Measurements from ENCODE around the gene PDE11A.
A peak's percentile ranks its signal among the peaks of the same experiment; 100 is the strongest.

PDE11A gene

DNA sequence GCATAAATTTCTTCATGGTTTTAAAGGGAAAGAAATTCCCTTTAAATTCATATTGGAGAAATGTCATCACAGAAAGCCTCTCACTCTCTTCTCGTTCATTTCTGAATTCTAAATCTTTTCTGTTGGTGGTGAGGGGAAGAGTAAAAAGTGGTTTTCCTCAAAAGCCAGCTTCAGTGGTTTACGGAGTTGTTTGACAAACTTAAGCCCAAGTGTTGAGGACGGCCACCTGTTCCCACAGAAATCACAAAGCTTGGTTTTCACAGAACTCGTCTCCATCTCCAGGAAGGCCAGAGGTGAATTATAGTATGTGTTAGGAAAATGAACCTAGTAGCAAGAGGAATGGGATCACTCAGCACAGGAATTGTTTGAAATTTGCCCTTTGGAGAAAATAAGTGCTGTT, 316.2 kb downstream of the PDE11A start:
- DNase-seq = no peak

GRCh38 chr2:177754492-177754873, 318.1 kb downstream of the PDE11A start:
- DNase-seq = no peak

DNA sequence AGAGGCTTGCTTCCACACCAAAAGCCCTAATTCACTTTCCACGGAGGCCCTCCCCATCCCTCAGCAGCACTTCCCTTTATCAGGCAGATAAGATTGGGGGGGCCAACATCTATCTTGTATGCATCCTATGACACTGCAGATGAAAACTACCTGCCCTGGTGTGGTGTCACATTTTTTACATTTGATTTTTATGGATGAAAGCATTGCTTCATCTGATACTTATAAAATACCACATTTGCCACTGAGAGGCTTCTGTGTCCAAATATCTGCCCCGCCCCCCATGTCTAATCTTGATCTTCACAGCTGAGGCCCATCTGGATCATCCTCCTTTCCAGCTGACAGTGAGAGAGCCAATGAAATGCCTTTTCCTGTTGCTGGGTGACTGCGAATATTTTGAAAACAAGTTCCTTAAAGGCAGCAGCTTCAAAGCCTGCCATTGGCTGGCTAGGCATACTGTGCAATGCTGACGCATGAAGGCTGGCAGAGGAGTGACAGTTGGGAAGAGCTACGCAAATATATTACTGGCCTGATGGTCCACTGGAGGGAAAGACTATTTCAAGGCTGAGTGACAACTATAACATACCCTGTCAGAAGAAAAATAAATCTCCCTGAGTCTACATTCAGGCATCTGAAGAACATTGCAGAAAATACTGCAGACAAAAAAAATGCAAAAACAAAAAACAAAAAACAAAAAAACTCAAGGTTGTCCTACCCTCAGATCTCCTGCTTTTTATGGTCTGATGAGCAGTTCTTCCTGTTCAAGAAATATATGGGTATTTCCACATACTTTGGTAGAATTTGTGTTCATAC, 318.7 kb downstream of the PDE11A start:
- peak; percentile 82 for DNase-seq

DNA sequence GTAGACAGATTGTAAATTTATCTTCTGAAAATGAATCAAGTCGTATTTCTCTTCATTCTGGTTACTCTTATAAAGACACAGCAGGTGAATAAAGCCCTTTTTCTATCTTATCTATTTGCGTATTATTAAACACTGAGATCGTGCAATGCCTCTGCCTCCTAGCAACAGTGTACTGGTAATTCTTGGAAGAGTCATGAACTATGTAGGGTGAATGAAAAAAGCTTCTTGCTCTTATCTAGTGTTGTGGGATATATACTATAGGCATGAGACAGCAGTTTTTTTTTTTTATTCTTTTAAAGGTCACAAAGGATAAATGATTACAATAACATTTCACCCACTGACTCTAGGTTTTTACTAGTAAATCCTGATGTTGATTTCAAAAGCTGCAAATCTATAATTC, 324.2 kb downstream of the PDE11A start:
- DNase-seq = no peak

DNA sequence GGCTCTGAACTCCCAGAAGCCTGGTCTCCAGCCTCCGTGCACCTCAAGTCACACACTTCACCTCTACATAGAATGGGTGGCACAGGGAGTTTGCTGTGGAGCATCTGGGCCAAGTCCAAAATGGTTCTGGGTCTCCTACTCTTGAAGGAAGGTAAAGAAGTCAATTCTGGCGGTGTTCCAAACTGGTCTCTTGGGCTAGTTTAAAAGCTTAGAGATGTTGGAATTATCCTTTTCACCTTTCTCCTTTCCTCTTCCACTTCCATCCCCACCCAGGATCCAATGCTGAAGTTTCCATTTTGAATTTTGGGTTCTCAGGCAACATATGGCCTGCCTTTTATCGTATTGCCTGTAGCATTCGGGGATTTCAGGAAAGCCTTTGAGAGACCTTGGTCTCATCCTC, 325.2 kb downstream of the PDE11A start:
- DNase-seq = no peak

- DNase-seq = no peak
Observed at GRCh38 chr2:177746358-177746757, 326.2 kb downstream of the PDE11A start.

- DNase-seq = no peak
Observed at GRCh38 chr2:177745531-177745930, 327.0 kb downstream of the PDE11A start.

DNA sequence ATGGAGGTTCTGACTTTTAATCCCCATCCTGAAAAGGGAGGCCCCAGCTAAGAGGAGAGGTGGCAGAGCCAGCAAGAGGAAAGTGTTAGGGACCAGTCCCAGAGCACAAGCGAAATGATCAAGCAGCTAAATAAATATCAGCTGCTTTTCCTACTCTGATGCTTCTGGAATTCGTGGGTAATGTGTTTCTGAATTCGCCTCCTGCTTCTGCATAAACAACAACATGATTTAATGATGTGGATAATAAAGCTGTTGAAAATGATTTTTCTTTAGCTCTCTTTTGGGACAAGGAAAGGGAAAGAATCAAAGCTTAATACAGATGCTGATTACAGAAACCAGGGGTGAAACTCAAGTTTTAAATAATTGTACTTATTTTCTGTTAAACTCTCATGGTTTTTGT, 329.7 kb downstream of the PDE11A start:
- no peak for DNase-seq

- DNase-seq = no peak
Observed at GRCh38 chr2:177741866-177742265, 330.7 kb downstream of the PDE11A start.

GRCh38 chr2:177740700-177741099, 331.9 kb downstream of the PDE11A start:
- no peak for DNase-seq

DNA sequence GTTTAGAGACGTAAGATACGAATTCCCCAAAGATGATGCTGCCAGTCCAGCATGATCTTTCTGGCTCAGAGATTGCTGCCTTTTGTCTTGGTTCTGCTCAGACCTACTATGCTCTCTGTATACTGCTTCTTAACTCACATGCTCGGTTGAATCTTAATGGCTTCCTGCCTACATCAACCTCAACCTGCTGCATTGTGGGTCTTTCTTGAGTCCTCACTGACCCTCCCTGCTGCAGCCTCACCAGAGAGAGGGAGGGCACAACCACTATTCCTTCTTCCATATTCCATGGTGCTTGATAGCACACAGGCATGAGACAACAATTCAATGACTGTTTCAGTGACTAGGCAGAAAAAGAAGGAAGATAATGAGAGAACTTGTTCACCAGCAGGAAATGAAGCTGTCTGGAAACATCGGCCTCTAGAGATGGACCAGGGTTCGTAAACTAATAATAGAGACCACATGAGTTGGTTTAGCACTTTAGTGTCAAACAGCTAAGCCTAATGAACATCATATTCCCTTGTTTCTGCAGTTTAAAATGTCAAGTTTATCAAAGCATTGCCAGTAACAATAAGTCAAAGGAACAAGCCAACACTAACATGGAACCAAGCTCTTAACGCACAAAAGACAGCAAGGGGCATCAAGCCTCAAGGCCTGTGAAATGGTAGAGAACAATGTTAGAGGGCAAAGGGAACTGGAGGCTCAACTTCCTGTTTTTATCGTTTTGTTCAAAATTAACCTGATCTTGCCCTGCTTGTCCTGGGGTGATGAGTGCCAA, 333.9 kb downstream of the PDE11A start:
- no peak for DNase-seq

DNA sequence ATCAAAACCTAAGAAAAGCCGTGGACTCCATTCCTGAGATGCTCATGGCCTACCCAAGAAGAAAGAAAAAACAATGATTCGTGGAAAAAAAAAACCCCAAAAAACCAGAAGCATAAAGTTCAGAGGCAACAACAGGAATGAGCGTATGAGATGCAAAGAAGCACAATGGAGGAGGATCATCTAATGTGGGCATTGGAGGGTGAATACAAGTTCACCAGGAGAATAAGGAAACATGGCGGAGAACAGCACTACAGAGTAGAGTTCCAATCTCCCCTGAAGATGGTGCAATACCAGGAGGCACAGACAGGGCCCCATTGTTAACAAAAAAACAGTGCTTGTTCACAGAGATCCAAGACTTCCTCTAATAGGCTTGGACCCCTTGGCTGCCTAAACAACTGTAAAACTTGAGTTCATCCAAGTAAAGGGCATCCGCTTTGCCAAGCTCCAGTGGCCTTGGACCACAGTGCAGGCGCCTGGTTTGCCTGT, 337.2 kb downstream of the PDE11A start:
- no peak for DNase-seq

GRCh38 chr2:177733322-177733855, 339.2 kb downstream of the PDE11A start:
- DNase-seq = no peak

DNA sequence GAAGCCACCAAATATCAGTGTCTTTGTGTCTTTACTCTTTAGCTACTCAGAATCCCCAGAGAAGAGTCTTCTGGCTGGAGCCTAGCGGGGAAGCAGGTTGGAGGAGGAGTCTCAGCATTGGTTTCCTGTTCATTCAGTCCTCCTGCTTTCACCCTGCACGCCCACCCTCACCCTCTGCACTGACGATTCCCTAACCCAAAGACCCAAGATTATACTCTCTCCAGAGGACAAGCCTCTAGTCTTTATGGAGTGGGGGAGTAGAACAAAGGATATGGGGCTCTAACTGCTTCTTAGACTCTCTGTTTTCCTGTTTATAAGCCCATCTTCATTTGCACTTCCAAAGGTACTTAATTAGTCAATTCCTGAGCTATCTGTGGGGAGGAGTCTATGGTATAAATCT, 341.2 kb downstream of the PDE11A start:
- DNase-seq = no peak

GRCh38 chr2:177730792-177731191, 341.8 kb downstream of the PDE11A start:
- DNase-seq = no peak

DNA sequence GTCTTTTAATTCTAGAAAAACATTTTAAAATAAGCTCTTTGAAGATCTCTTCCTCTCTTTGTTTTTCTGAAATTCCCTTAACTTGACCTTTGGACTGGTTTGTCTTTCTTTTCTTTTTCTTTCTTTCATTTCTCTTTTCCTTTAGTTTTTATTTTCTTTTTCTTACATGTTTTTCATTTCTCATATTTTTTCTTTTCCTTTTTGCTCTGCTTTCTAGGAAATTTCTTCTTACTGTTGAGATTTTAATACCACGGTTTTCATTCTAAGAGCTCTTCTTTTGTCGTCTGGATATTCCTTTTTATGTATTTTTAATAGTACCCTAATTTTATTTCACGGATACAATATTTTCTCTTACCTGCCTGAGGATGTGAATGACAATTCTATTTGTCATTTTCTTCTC, 342.2 kb downstream of the PDE11A start:
- no peak for DNase-seq

GRCh38 chr2:177728920-177729319, 343.7 kb downstream of the PDE11A start:
- DNase-seq = no peak

DNA sequence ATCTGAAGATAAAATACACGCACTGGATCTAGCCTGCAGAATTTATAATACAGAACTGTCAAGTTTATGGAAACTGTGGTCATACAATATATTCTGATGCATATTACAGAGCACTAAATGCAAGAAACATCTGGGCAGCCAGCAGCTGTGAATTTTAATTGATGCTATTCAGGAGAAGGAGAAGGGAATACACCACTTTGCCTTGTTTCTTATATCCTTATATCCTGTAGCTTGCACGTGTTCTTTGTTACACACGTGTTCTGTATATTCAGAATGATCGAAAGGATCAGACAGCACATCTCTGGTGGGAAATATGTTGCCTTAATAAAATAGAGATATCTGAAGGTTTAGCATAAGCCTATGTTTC, 344.2 kb downstream of the PDE11A start:
- no peak for DNase-seq

- no peak for DNase-seq
Observed at GRCh38 chr2:177727577-177728398, 344.8 kb downstream of the PDE11A start.

- DNase-seq = no peak
Observed at GRCh38 chr2:177726931-177727348, 345.6 kb downstream of the PDE11A start.

DNA sequence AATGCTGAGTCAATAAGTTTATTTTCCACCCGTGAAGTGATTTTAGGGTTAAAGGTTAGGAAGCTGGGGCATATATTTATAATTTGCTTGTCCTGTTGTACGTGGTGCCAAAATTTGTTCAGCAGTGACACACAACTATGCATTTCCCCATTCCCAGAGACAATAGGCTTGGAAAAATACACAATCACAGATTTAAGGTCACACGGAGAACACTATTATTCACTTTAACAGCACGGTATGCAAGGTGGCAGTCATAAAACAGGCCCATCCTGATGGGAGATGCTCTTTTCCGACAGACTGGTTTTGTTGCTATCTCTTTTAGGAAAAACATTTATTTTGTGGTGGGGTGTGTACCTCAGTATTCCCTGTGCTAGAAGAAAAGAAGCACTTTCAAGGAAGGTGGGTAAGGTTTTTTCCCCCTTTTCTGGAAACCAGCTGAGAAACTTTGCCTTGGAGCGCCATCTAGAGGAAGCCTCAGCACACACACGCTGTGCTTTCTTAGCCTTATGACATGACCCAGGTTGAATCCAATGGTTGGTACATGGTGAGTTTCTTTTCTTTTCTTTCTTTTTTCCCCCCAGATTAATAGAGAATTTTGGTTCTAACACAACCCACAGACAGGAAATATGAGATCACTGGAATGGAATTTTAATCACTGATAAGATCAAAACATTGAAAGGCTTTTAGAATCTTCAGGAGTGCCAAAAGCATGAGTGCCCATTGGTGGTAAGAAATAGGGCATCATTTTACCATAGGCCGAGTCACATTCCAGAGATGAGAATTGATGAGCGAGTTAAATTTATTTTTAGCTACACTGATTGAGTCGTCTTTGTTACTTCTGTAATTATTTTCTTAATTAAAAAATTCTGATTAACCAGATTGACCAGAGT, 347.9 kb downstream of the PDE11A start:
- peak; percentile 85 for DNase-seq

- no peak for DNase-seq
Observed at GRCh38 chr2:177723235-177723634, 349.3 kb downstream of the PDE11A start.

Measured in NCI-H510A treated with DMSO at 0.1 percent for 48 hours (cell line).